ENCODE measurements around the gene MCM10. TPM values are rescaled to one million over a fixed set of nuclear protein-coding genes. Genes with fewer than 3 reads are reported as not detected.

The MCM10 gene
- total and polyA plus RNA-seq, 2 donors from 2014 or later: 0.50 TPM; not detected in 1

- Histone ChIP-seq H3K9me3 (ENCODE audit: control insufficient read depth in 2 of 3, insufficient read depth in 1 of 3, low read length in 3 of 3) (no peaks in the 10 kb centered on the region), H3K27me3 (ENCODE audit: control insufficient read depth, insufficient read depth, low read length) (no peaks in the 10 kb centered on the region), H3K4me1 (ENCODE audit: control insufficient read depth in 2 of 3, insufficient read depth in 2 of 3, low read depth in 1 of 3, low read length in 3 of 3) (no peaks in the 10 kb centered on the region), H3K4me3 (ENCODE audit: low read length in 3 of 3) (no peak overlapping the region), H3K27ac (ENCODE audit: low read depth in 2 of 2, low read length in 2 of 2) (no peak overlapping the region), H3K36me3 (ENCODE audit: control insufficient read depth in 2 of 3, insufficient read depth in 3 of 3, low read length in 3 of 3) (peaks cover 0 to 62% (median 34%) of the 10 kb centered on the region in 3 donors), H3K9ac (ENCODE audit: low read length in 3 of 3) (no peak overlapping the region)
- DNase-seq (no peak), FAIRE-seq (no peak)
- intact Hi-C loops (cut with DNase I): no loop called here
- no peak for TF ChIP-seq CTCF (IDR thresholded peaks at IDR 0.05; ENCODE audit: borderline replicate concordance, extremely low read depth, insufficient read depth)
Observed at GRCh38 chr10:13117841-13118783, 43.2 kb upstream of the MCM10 start.

DNA sequence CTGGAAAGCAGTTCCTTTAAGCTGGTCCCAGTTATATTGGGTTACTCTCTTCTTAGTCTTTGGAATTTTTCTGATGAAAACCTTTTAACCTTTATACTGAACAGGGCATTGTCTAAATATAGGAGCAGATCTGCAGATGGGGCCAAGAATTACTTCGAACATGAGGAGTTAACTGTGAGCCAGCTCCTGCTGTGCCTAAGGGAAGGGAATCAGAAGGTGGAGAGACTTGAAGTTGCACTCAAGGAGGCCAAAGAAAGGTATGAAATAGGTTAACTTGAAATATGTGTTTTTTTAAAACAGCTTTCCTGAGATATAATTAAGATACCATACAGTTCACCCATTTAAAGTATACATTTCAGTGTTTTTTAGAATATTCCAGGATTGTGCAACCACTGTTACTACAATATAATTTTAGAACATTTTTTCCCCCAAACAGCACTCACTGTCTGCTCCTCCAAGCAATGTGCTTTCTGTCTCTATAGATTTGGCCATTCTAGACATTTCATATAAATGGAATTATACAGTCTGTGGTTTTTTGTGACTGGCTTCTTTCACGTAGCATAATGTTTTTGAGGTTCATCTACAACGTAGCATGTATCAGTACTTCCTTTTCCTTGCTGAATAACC is 42.5 kb upstream of the MCM10 start:
- DNase-seq (no peak), FAIRE-seq (no peak)
- no peaks in the 10 kb centered on the region for H3K4me1 ChIP-seq (ENCODE audit: control insufficient read depth in 2 of 3, insufficient read depth in 2 of 3, low read depth in 1 of 3, low read length in 3 of 3)
- H3K27ac ChIP-seq (ENCODE audit: low read depth in 2 of 2, low read length in 2 of 2): no peak overlapping the region
- no peaks in the 10 kb centered on the region for H3K27me3 ChIP-seq (ENCODE audit: control insufficient read depth, insufficient read depth, low read length)
- H3K4me3 ChIP-seq (ENCODE audit: low read length in 3 of 3): no peak overlapping the region
- TF ChIP-seq CTCF (IDR thresholded peaks at IDR 0.05; ENCODE audit: borderline replicate concordance, extremely low read depth, insufficient read depth): no peak
- peaks cover 0 to 63% (median 36%) of the 10 kb centered on the region in 3 donors for H3K36me3 ChIP-seq (ENCODE audit: control insufficient read depth in 2 of 3, insufficient read depth in 3 of 3, low read length in 3 of 3)
- no peaks in the 10 kb centered on the region for H3K9me3 ChIP-seq (ENCODE audit: control insufficient read depth in 2 of 3, insufficient read depth in 1 of 3, low read length in 3 of 3)
- H3K9ac ChIP-seq (ENCODE audit: low read length in 3 of 3): no peak overlapping the region
- intact Hi-C loops (cut with DNase I): no loop called here

DNA sequence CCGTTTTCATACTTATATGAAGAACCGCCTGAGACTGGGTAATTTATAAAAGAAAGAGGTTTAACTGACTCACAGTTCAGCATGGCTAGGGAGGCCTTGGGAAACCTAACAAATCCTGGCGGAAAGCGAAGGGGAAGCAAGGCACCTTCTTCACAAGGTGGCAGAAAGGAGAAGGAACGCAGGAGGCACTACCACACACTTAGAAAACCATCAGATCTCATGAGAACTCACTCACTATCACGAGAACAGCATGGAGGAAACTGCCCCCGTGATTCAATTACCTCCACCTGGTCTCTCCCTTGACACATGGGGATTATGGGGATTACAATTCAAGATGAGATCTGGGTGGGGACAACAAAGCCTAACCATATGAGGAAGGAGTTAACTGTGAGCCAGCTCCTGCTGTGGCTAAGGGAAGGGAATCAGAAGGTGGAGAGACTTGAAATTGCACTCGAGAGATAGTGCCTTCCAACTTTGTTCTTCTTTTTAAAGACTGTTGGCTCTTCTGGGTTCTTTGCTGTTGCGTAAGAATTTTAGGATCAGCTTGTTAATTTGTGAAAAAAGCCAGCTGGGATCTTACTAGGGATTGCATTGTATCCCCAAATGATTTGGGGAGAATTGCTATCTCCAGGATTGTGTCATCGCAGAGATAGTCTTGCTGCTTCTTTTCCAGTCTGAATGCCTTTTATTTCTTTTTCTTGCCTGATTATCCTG is 40.4 kb upstream of the MCM10 start:
- DNase-seq (no peak), FAIRE-seq (no peak)
- Histone ChIP-seq H3K4me1 (ENCODE audit: control insufficient read depth in 2 of 3, insufficient read depth in 2 of 3, low read depth in 1 of 3, low read length in 3 of 3) (no peaks in the 10 kb centered on the region), H3K27me3 (ENCODE audit: control insufficient read depth, insufficient read depth, low read length) (no peaks in the 10 kb centered on the region), H3K4me3 (ENCODE audit: low read length in 3 of 3) (no peak overlapping the region), H3K9me3 (ENCODE audit: control insufficient read depth in 2 of 3, insufficient read depth in 1 of 3, low read length in 3 of 3) (no peaks in the 10 kb centered on the region), H3K9ac (ENCODE audit: low read length in 3 of 3) (no peak overlapping the region), H3K27ac (ENCODE audit: low read depth in 2 of 2, low read length in 2 of 2) (no peak overlapping the region), H3K36me3 (ENCODE audit: control insufficient read depth in 2 of 3, insufficient read depth in 3 of 3, low read length in 3 of 3) (peaks cover 0 to 64% (median 44%) of the 10 kb centered on the region in 3 donors)
- no peak for TF ChIP-seq CTCF (IDR thresholded peaks at IDR 0.05; ENCODE audit: borderline replicate concordance, extremely low read depth, insufficient read depth)
- intact Hi-C loops (cut with DNase I): no loop called here
